ENCODE data around the gene GPC3.

GPC3 gene

GRCh38 chrX:134002921-134003615 lies 17.7 kb upstream of the GPC3 start:
- no peak overlapping the region for H2BK15ac ChIP-seq (replicated peaks; ENCODE audit: low read depth)
- H3K4me3 ChIP-seq (ENCODE audit: low read length) = no peak overlapping the region
- no peak overlapping the region for H3K4me2 ChIP-seq (ENCODE audit: low read length)
- no peaks in the 10 kb centered on the region for H3K27me3 ChIP-seq (ENCODE audit: insufficient read depth, low read length, poor library complexity)
- no peak overlapping the region for H4K5ac ChIP-seq (ENCODE audit: low read length)
- H3K79me1 ChIP-seq (ENCODE audit: low read length) = no peaks in the 10 kb centered on the region
- no peak overlapping the region for H3K56ac ChIP-seq (ENCODE audit: low read length)
- H3K79me2 ChIP-seq (ENCODE audit: control insufficient read depth, insufficient read depth, low read length) = no peaks in the 10 kb centered on the region
- H4K8ac ChIP-seq (ENCODE audit: low read depth, low read length) = no peak overlapping the region
- WGBS (ENCODE audit: extremely low coverage, insufficient coverage, low lambda C conversion rate) = no CpG with 5 or more reads among the region's 4 CpGs
- no peak for DNase-seq
- no peak overlapping the region for H2BK5ac ChIP-seq (ENCODE audit: low read length)
- H3K27ac ChIP-seq (ENCODE audit: low read depth, low read length) = no peak overlapping the region
- H2BK120ac ChIP-seq (ENCODE audit: low read depth, low read length) = no peak overlapping the region
- H3K36me3 ChIP-seq (ENCODE audit: control insufficient read depth, insufficient read depth, low read length) = no peaks in the 10 kb centered on the region
- no peak overlapping the region for H3K4ac ChIP-seq (ENCODE audit: low read depth, low read length)
- H3K23ac ChIP-seq (ENCODE audit: low read length) = no peak overlapping the region
- H3K9ac ChIP-seq (ENCODE audit: low read length) = no peak overlapping the region
- no peaks in the 10 kb centered on the region for H3K4me1 ChIP-seq (ENCODE audit: control insufficient read depth, low read depth, low read length)
- H3K18ac ChIP-seq (ENCODE audit: low read length) = no peak overlapping the region
- H2AK5ac ChIP-seq (ENCODE audit: low read length) = no peak overlapping the region

- H3K79me2 ChIP-seq (ENCODE audit: control insufficient read depth, insufficient read depth, low read length) = no peaks in the 10 kb centered on the region
- no peak overlapping the region for H2BK5ac ChIP-seq (ENCODE audit: low read length)
- no peak for DNase-seq
- H3K27me3 ChIP-seq (ENCODE audit: insufficient read depth, low read length, poor library complexity) = no peaks in the 10 kb centered on the region
- H3K23ac ChIP-seq (ENCODE audit: low read length) = no peak overlapping the region
- H3K36me3 ChIP-seq (ENCODE audit: control insufficient read depth, insufficient read depth, low read length) = no peaks in the 10 kb centered on the region
- H2AK5ac ChIP-seq (ENCODE audit: low read length) = no peak overlapping the region
- no CpG with 5 or more reads among the region's 14 CpGs for WGBS (ENCODE audit: extremely low coverage, insufficient coverage, low lambda C conversion rate)
- no peak overlapping the region for H2BK15ac ChIP-seq (replicated peaks; ENCODE audit: low read depth)
- no peaks in the 10 kb centered on the region for H3K79me1 ChIP-seq (ENCODE audit: low read length)
- no peak overlapping the region for H3K4me2 ChIP-seq (ENCODE audit: low read length)
- no peak overlapping the region for H3K4ac ChIP-seq (ENCODE audit: low read depth, low read length)
- H3K4me3 ChIP-seq (ENCODE audit: low read length) = no peak overlapping the region
- H4K8ac ChIP-seq (ENCODE audit: low read depth, low read length) = no peak overlapping the region
- H3K18ac ChIP-seq (ENCODE audit: low read length) = no peak overlapping the region
- no peak overlapping the region for H3K56ac ChIP-seq (ENCODE audit: low read length)
- no peak overlapping the region for H3K9ac ChIP-seq (ENCODE audit: low read length)
- no peak overlapping the region for H4K5ac ChIP-seq (ENCODE audit: low read length)
- H2BK120ac ChIP-seq (ENCODE audit: low read depth, low read length) = no peak overlapping the region
- no peak overlapping the region for H3K27ac ChIP-seq (ENCODE audit: low read depth, low read length)
- H3K4me1 ChIP-seq (ENCODE audit: control insufficient read depth, low read depth, low read length) = no peaks in the 10 kb centered on the region
Observed at GRCh38 chrX:134000260-134001245, 15.2 kb upstream of the GPC3 start.

GRCh38 chrX:133999031-133999705 lies 13.8 kb upstream of the GPC3 start:
- WGBS (ENCODE audit: extremely low coverage, insufficient coverage, low lambda C conversion rate) = no CpG with 5 or more reads among the region's 12 CpGs

GRCh38 chrX:133995759-133996158 lies 10.4 kb upstream of the GPC3 start:
- no peak overlapping the region for H3K18ac ChIP-seq (ENCODE audit: low read length)
- H3K4me2 ChIP-seq (ENCODE audit: low read length) = no peak overlapping the region
- H3K27ac ChIP-seq (ENCODE audit: low read depth, low read length) = no peak overlapping the region
- no peak overlapping the region for H4K5ac ChIP-seq (ENCODE audit: low read length)
- no peak overlapping the region for H4K8ac ChIP-seq (ENCODE audit: low read depth, low read length)
- H3K79me1 ChIP-seq (ENCODE audit: low read length) = no peaks in the 10 kb centered on the region
- no peak overlapping the region for H2AK5ac ChIP-seq (ENCODE audit: low read length)
- no peak overlapping the region for H2BK15ac ChIP-seq (replicated peaks; ENCODE audit: low read depth)
- no peak overlapping the region for H3K23ac ChIP-seq (ENCODE audit: low read length)
- no peaks in the 10 kb centered on the region for H3K27me3 ChIP-seq (ENCODE audit: insufficient read depth, low read length, poor library complexity)
- no peak overlapping the region for H3K9ac ChIP-seq (ENCODE audit: low read length)
- H2BK5ac ChIP-seq (ENCODE audit: low read length) = no peak overlapping the region
- no peaks in the 10 kb centered on the region for H3K4me1 ChIP-seq (ENCODE audit: control insufficient read depth, low read depth, low read length)
- no peak overlapping the region for H3K56ac ChIP-seq (ENCODE audit: low read length)
- no peak for DNase-seq
- H3K4ac ChIP-seq (ENCODE audit: low read depth, low read length) = no peak overlapping the region
- no peak overlapping the region for H2BK120ac ChIP-seq (ENCODE audit: low read depth, low read length)
- H3K36me3 ChIP-seq (ENCODE audit: control insufficient read depth, insufficient read depth, low read length) = no peaks in the 10 kb centered on the region
- H3K4me3 ChIP-seq (ENCODE audit: low read length) = no peak overlapping the region
- H3K79me2 ChIP-seq (ENCODE audit: control insufficient read depth, insufficient read depth, low read length) = no peaks in the 10 kb centered on the region

More at GRCh38 chrX:133999031-133999705, 13.8 kb upstream of the GPC3 start:
- Histone ChIP-seq H3K27ac (ENCODE audit: low read depth, low read length) (no peak overlapping the region), H2AK5ac (ENCODE audit: low read length) (no peak overlapping the region), H3K79me2 (ENCODE audit: control insufficient read depth, insufficient read depth, low read length) (no peaks in the 10 kb centered on the region), H3K4ac (ENCODE audit: low read depth, low read length) (no peak overlapping the region), H2BK15ac (replicated peaks; ENCODE audit: low read depth) (no peak overlapping the region), H3K4me2 (ENCODE audit: low read length) (no peak overlapping the region), H2BK5ac (ENCODE audit: low read length) (no peak overlapping the region), H4K8ac (ENCODE audit: low read depth, low read length) (no peak overlapping the region), H3K23ac (ENCODE audit: low read length) (no peak overlapping the region), H3K79me1 (ENCODE audit: low read length) (no peaks in the 10 kb centered on the region), H3K56ac (ENCODE audit: low read length) (no peak overlapping the region), H2BK120ac (ENCODE audit: low read depth, low read length) (no peak overlapping the region), H3K4me1 (ENCODE audit: control insufficient read depth, low read depth, low read length) (no peaks in the 10 kb centered on the region), H3K9ac (ENCODE audit: low read length) (no peak overlapping the region), H3K4me3 (ENCODE audit: low read length) (no peak overlapping the region), H4K5ac (ENCODE audit: low read length) (no peak overlapping the region), H3K27me3 (ENCODE audit: insufficient read depth, low read length, poor library complexity) (no peaks in the 10 kb centered on the region), H3K36me3 (ENCODE audit: control insufficient read depth, insufficient read depth, low read length) (no peaks in the 10 kb centered on the region), H3K18ac (ENCODE audit: low read length) (no peak overlapping the region)
- DNase-seq = no peak

GRCh38 chrX:133994576-133994975 lies 9.2 kb upstream of the GPC3 start:
- no peaks in the 10 kb centered on the region for H3K4me1 ChIP-seq (ENCODE audit: control insufficient read depth, low read depth, low read length)
- no peak overlapping the region for H3K4me3 ChIP-seq (ENCODE audit: low read length)
- no peak overlapping the region for H3K56ac ChIP-seq (ENCODE audit: low read length)
- no CpG with 5 or more reads among the region's 2 CpGs for WGBS (ENCODE audit: extremely low coverage, insufficient coverage, low lambda C conversion rate)
- no peak overlapping the region for H4K8ac ChIP-seq (ENCODE audit: low read depth, low read length)
- H3K27ac ChIP-seq (ENCODE audit: low read depth, low read length) = no peak overlapping the region
- H3K79me2 ChIP-seq (ENCODE audit: control insufficient read depth, insufficient read depth, low read length) = no peaks in the 10 kb centered on the region
- no peak overlapping the region for H2AK5ac ChIP-seq (ENCODE audit: low read length)
- H2BK15ac ChIP-seq (replicated peaks; ENCODE audit: low read depth) = no peak overlapping the region
- no peaks in the 10 kb centered on the region for H3K36me3 ChIP-seq (ENCODE audit: control insufficient read depth, insufficient read depth, low read length)
- H3K79me1 ChIP-seq (ENCODE audit: low read length) = no peaks in the 10 kb centered on the region
- no peak overlapping the region for H3K18ac ChIP-seq (ENCODE audit: low read length)
- no peak for DNase-seq
- no peak overlapping the region for H4K5ac ChIP-seq (ENCODE audit: low read length)
- H3K23ac ChIP-seq (ENCODE audit: low read length) = no peak overlapping the region
- H3K27me3 ChIP-seq (ENCODE audit: insufficient read depth, low read length, poor library complexity) = no peaks in the 10 kb centered on the region
- no peak overlapping the region for H2BK5ac ChIP-seq (ENCODE audit: low read length)
- H3K9ac ChIP-seq (ENCODE audit: low read length) = no peak overlapping the region
- H2BK120ac ChIP-seq (ENCODE audit: low read depth, low read length) = no peak overlapping the region
- H3K4me2 ChIP-seq (ENCODE audit: low read length) = no peak overlapping the region
- no peak overlapping the region for H3K4ac ChIP-seq (ENCODE audit: low read depth, low read length)

All from mesendoderm (in vitro differentiated cells).